ENCODE results near the gene KCNQ4.

The KCNQ4 gene

GRCh38 chr1:40772146-40772955, 11.2 kb upstream of the KCNQ4 start:
- TF ChIP-seq CTCF (IDR thresholded peaks at IDR 0.05; ENCODE audit: insufficient read depth, low read length, missing control alignments) = no peak
- ChIA-PET CTCF (interaction anchor here (0.6 to 8.0 kb wide), 17 partner anchors 8 to 187 kb away, joined by 3 to 95 read pairs (median 5); no protein-coding TSS in a partner anchor), POLR2A (no interaction called here)
- DNase-seq (ENCODE audit: low read depth, low spot score) = no peak
- H3K4me3 ChIP-seq (ENCODE audit: low read depth, low read length) = no peak overlapping the region

- H3K4me3 ChIP-seq (ENCODE audit: low read depth, low read length) = no peak overlapping the region
- POLR2A ChIA-PET = no interaction called here
- DNase-seq (ENCODE audit: low read depth, low spot score) = no peak
- CTCF ChIA-PET = interaction anchor here (0.6 to 8.0 kb wide), 34 partner anchors 8 to 187 kb away, joined by 3 to 95 read pairs (median 5); partner anchors contain the start of gene KCNQ4
- TF ChIP-seq CTCF (IDR thresholded peaks at IDR 0.05; ENCODE audit: insufficient read depth, low read length, missing control alignments) = no peak
These were observed 9.8 kb upstream of the KCNQ4 start for GRCh38 chr1:40773748-40774265.

GRCh38 chr1:40774266-40774998, 9.2 kb upstream of the KCNQ4 start:
- peak; percentile 75 for TF ChIP-seq CTCF (IDR thresholded peaks at IDR 0.05; ENCODE audit: insufficient read depth, low read length, missing control alignments)
- POLR2A ChIA-PET = no interaction called here
- CTCF ChIA-PET = interaction anchor here (0.6 to 8.0 kb wide), 37 partner anchors 8 to 187 kb away, joined by 3 to 95 read pairs (median 4); partner anchors contain the start of gene KCNQ4
- no peak for DNase-seq (ENCODE audit: low read depth, low spot score)
- H3K4me3 ChIP-seq (ENCODE audit: low read depth, low read length) = no peak overlapping the region

GRCh38 chr1:40776236-40777072, 7.1 kb upstream of the KCNQ4 start:
- no peak overlapping the region for H3K4me3 ChIP-seq (ENCODE audit: low read depth, low read length)
- POLR2A ChIA-PET = no interaction called here
- CTCF ChIA-PET = interaction anchor here (0.8 to 8.0 kb wide), 5 partner anchors 11 to 174 kb away, joined by 3 to 95 read pairs (median 7); no protein-coding TSS in a partner anchor
- TF ChIP-seq CTCF (IDR thresholded peaks at IDR 0.05; ENCODE audit: insufficient read depth, low read length, missing control alignments) = no peak
- no peak for DNase-seq (ENCODE audit: low read depth, low spot score)

- no peak for TF ChIP-seq CTCF (IDR thresholded peaks at IDR 0.05; ENCODE audit: insufficient read depth, low read length, missing control alignments)
- POLR2A ChIA-PET = no interaction called here
- DNase-seq (ENCODE audit: low read depth, low spot score) = no peak
- CTCF ChIA-PET = interaction anchor here (0.8 to 8.0 kb wide), 4 partner anchors 12 to 173 kb away, joined by 3 to 95 read pairs (median 6); no protein-coding TSS in a partner anchor
- no peak overlapping the region for H3K4me3 ChIP-seq (ENCODE audit: low read depth, low read length)
These were observed 6.2 kb upstream of the KCNQ4 start for GRCh38 chr1:40777224-40777970.

All from AG04449 (cell line).